K562 treated with DMSO at 1 percent for 48 hours (cell line): ENCODE results near the gene DAZ3. TPM values are rescaled to one million over a fixed set of nuclear protein-coding genes. Genes with fewer than 3 reads are reported as not detected.

Experiments
- total RNA-seq: library from RNA; unstranded; fragments of 300-600 nt; gene quantifications from 2 replicates; pipeline ENCODE4 v1.2.3, GENCODE V29; 2022; ENCODE audit warnings: low replicate concordance; ENCODE audit errors: extremely low read depth

The DAZ3 gene
- total RNA-seq, result not detected in 2 replicates

GRCh38 chrY:24813293-24813692, at the start of gene DAZ3:
Gene DAZ3 (minus strand): TSS chrY:24813393. CDS start chrY:24813185, 208 bp downstream.

GRCh38 chrY:24833619-24834018, 20.4 kb upstream of the DAZ3 start, which contains the start of gene DAZ4:
Gene DAZ4 (plus strand): TSS chrY:24833919. CDS start chrY:24834127, 208 bp downstream.

Other genes starting within 250 kb of the DAZ3 start
- not detected in 2 replicates for gene BPY2B, start 195.4 kb downstream of the DAZ3 start, total RNA-seq
- not detected in 2 replicates for gene DAZ4, start 20.5 kb upstream of the DAZ3 start, total RNA-seq
- not detected in 2 replicates for gene BPY2C, start 238.7 kb upstream of the DAZ3 start, total RNA-seq